HCT116 (cell line): Measurements from ENCODE around the gene ADAMTSL2. TPM values are rescaled to one million over a fixed set of nuclear protein-coding genes. Genes with fewer than 3 reads are reported as not detected.

Source experiments
- ATAC-seq: fragments of 200-7000 bp; cut with Tn5 transposase; 2 replicates; pipeline ENCODE4 v1.9.1; 2020; ENCODE audit warnings: mild to moderate bottlenecking, moderate library complexity
- BruUV-seq: library from RNA; stranded (reverse); fragments of 400-500 nt; replicated peaks from 2 replicates; lab custom pipeline; 2021; lab: Mats Ljungman, UMichigan
- CTCF ChIA-PET: fragments of 300-600 bp; sonication (Branson Sonifier 250); formaldehyde crosslinking; loops from one replicate; lab custom pipeline; 2021; ENCODE audit warnings: antibody characterized with exemption; lab: Charles Lee
- POLR2A ChIA-PET: fragments of 300-600, 350-600 bp; sonication (Branson Sonifier 250); formaldehyde crosslinking; loops from one replicate; lab custom pipeline; 2021; ENCODE audit warnings: antibody characterized with exemption; lab: Charles Lee
- RAD21 ChIA-PET, 2 experiments: fragments of 300-600 bp; sonication (Branson Sonifier 250); formaldehyde crosslinking; loops; one replicate each; lab custom pipeline; 2023; ENCODE audit warnings: low total read pairs in 2 of 2; ENCODE audit not compliant: uncharacterized antibody in 2 of 2, unreplicated experiment in 2 of 2, low non-redundant PET in 1 of 2; lab: Charles Lee
- DNase-seq: peaks from one replicate; pipeline ENCODE4 v3.0.0-alpha.2; 2010; ENCODE audit warnings: low read depth, low spot score
- H2AFZ ChIP-seq: fragments of 200-600 bp; shearing (Covaris generic), sonication (generic); 2 replicates; pipeline ENCODE4 v1.6.1; 2017; ENCODE audit warnings: low read depth, mixed run types, mixed read lengths, antibody characterized with exemption, low read length; ENCODE audit not compliant: poor library complexity, severe bottlenecking
- H3K27ac ChIP-seq: 2 replicates; pipeline ENCODE4 v1.5.1; 2012; ENCODE audit warnings: low read depth, low read length
- H3K27me3 ChIP-seq: fragments of 200-600 bp; sonication (generic); 2 replicates; pipeline ENCODE4 v1.6.1; 2016; ENCODE audit warnings: mixed run types, low read length, mixed read lengths; ENCODE audit not compliant: insufficient read depth
- H3K36me3 ChIP-seq, 2 experiments: fragments of 200-500 bp in 1 of 2; fragments of 200-600 bp in 1 of 2; sonication (Bioruptor generic) in 1 of 2; sonication (generic) in 1 of 2; 2 replicates each; pipeline versions ENCODE4 v1.5.1 to v1.6.1; 2014 to 2016; ENCODE audit warnings: low read length in 2 of 2, inconsistent platforms in 1 of 2, mixed read lengths in 1 of 2, mixed run types in 1 of 2; ENCODE audit not compliant: insufficient read depth in 2 of 2, control insufficient read depth in 1 of 2
- H3K4me1 ChIP-seq, 2 experiments: fragments of 200-600 bp in 1 of 2; sonication (generic) in 1 of 2; 2 replicates each; pipeline versions ENCODE4 v1.5.1 to v1.6.1; 2012 to 2017; ENCODE audit warnings: low read length in 2 of 2, inconsistent platforms in 1 of 2, mild to moderate bottlenecking in 1 of 2, mixed read lengths in 1 of 2, mixed run types in 1 of 2, moderate library complexity in 1 of 2; ENCODE audit not compliant: insufficient read depth in 2 of 2, control insufficient read depth in 1 of 2
- H3K4me2 ChIP-seq: fragments of 200-600 bp; sonication (generic); 2 replicates; pipeline ENCODE4 v1.6.1; 2017; ENCODE audit warnings: mixed run types, low read length, mixed read lengths
- H3K4me3 ChIP-seq, 2 experiments: fragments of 200-600 bp in 1 of 2; sonication (generic) in 1 of 2; replicated peaks in 1 of 2; 2 replicates each; pipeline ENCODE4 v1.5.1; 2011 to 2016; ENCODE audit warnings: low read length in 2 of 2, control low read depth in 1 of 2, low read depth in 1 of 2, mild to moderate bottlenecking in 1 of 2, mixed read lengths in 1 of 2, mixed run types in 1 of 2
- H3K79me2 ChIP-seq: fragments of 200-600 bp; sonication (generic); 2 replicates; pipeline ENCODE4 v1.6.1; 2017; ENCODE audit warnings: mild to moderate bottlenecking, mixed run types, low read length, moderate library complexity, mixed read lengths; ENCODE audit not compliant: insufficient read depth
- H3K9ac ChIP-seq: fragments of 200-600 bp; sonication (generic); 2 replicates; pipeline ENCODE4 v1.6.1; 2016; ENCODE audit warnings: low read length, mixed read lengths
- H3K9me2 ChIP-seq: fragments of 200-600 bp; sonication (generic), shearing (Covaris generic); 2 replicates; pipeline ENCODE4 v1.6.1; 2017; ENCODE audit warnings: mixed run types, mild to moderate bottlenecking, moderate library complexity; ENCODE audit not compliant: insufficient read depth
- H3K9me3 ChIP-seq, 2 experiments: fragments of 200-500 bp in 1 of 2; fragments of 200-600 bp in 1 of 2; sonication (Bioruptor generic) in 1 of 2; sonication (generic) in 1 of 2; 2 replicates each; pipeline ENCODE4 v1.6.1; 2014 to 2017; ENCODE audit warnings: low read length in 2 of 2, mixed read lengths in 2 of 2, inconsistent platforms in 1 of 2, low read depth in 1 of 2, mild to moderate bottlenecking in 1 of 2, mixed run types in 1 of 2, moderate library complexity in 1 of 2; ENCODE audit not compliant: control insufficient read depth in 1 of 2, insufficient read depth in 1 of 2
- H4K20me1 ChIP-seq: fragments of 200-600 bp; sonication (generic), shearing (Covaris generic); 2 replicates; pipeline ENCODE4 v1.6.1; 2017; ENCODE audit warnings: mixed run types, mild to moderate bottlenecking, moderate library complexity; ENCODE audit not compliant: insufficient read depth
- ELF1 ChIP-seq: IDR thresholded peaks from 2 replicates; pipeline ENCODE4 v1.6.1; 2012; ENCODE audit warnings: low read depth, borderline replicate concordance
- JUND ChIP-seq: IDR thresholded peaks from 2 replicates; pipeline ENCODE4 v1.6.1; 2012
- POLR2AphosphoS5 ChIP-seq: IDR thresholded peaks from 2 replicates; pipeline ENCODE4 v1.6.1; 2011; ENCODE audit warnings: mild to moderate bottlenecking, low read depth, low read length, moderate library complexity
- RAD21 ChIP-seq: IDR thresholded peaks from 2 replicates; pipeline ENCODE4 v1.6.1; 2012; ENCODE audit warnings: low read depth, mild to moderate bottlenecking
- SIN3A ChIP-seq: IDR thresholded peaks from 2 replicates; pipeline ENCODE4 v1.6.1; 2012; ENCODE audit warnings: low read depth
- SRF ChIP-seq: IDR thresholded peaks from 2 replicates; pipeline ENCODE4 v1.6.1; 2012; ENCODE audit warnings: low read depth
- YY1 ChIP-seq: IDR thresholded peaks from 2 replicates; pipeline ENCODE4 v1.6.1; 2011; ENCODE audit warnings: low read length, low read depth, moderate library complexity, mild to moderate bottlenecking; ENCODE audit not compliant: insufficient replicate concordance; ENCODE audit errors: extremely low read depth
- intact Hi-C: fragments of 100-400 bp; cut with micrococcal nuclease; formaldehyde crosslinking; loops from 2 replicates; pipeline ENCODE4 v1.10.0; 2022
- total RNA-seq: library from RNA; stranded (reverse); gene quantifications from one replicate; pipeline ENCODE4 v1.2.1, GENCODE V29; 2021; ENCODE audit not compliant: unreplicated experiment
- TF ChIP-seq, protein P1 (sequence below): IDR thresholded peaks from 2 replicates; pipeline ENCODE4 v1.6.1; 2011; ENCODE audit warnings: mild to moderate bottlenecking, low read length, moderate library complexity; ENCODE audit not compliant: insufficient replicate concordance; ENCODE audit errors: extremely low read depth
- TF ChIP-seq, protein P2 (sequence below): IDR thresholded peaks from 2 replicates; pipeline ENCODE4 v1.6.1; 2012; ENCODE audit warnings: low read depth

Gene ADAMTSL2
- total RNA-seq, 1 experiment from 2014 or later = not detected

DNA sequence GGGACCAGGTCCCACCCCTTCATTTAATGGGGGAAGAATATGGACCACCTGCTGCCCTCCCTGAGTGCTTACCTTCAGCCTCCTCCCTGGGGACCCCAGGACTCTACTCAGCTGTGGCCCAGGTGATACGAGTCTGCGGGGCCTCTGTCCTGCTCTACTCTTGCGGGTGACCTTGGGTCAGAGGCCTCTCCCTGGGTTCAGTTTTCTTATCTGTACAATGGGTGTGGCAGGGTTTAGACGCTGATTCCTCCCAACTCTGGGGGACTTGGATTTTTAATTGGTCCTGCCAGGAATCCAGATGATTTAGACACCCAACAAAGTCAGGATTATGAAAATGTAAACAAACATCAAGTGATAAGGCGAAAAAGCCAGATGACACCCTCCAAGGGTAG lies 49.7 kb downstream of the ADAMTSL2 start:
- no peaks in the 10 kb centered on the region for H4K20me1 ChIP-seq
- no peak overlapping the region for H3K4me3 ChIP-seq
- no peak overlapping the region for H3K27ac ChIP-seq
- no peaks in the 10 kb centered on the region for H3K79me2 ChIP-seq
- H3K4me2 ChIP-seq = no peak overlapping the region
- no peak overlapping the region for H2AFZ ChIP-seq
- ChIA-PET POLR2A (no interaction called here), RAD21 (no interaction called here), CTCF (no interaction called here)
- DNase-seq (no peak), ATAC-seq (no peak)
- no peak overlapping the region for H3K9ac ChIP-seq
- H3K36me3 ChIP-seq = no peaks in the 10 kb centered on the region
- no TSS peak for BruUV-seq
- H3K9me2 ChIP-seq = no peaks in the 10 kb centered on the region
- no peaks in the 10 kb centered on the region for H3K27me3 ChIP-seq
- peaks cover 0 to 1% of the 10 kb centered on the region in 2 experiments; a peak in 2 of 4 replicates for H3K4me1 ChIP-seq
- H3K9me3 ChIP-seq = peaks cover 0 to 4% of the 10 kb centered on the region in 2 experiments; a peak in 1 of 4 replicates
- TF ChIP-seq, protein P1, sequence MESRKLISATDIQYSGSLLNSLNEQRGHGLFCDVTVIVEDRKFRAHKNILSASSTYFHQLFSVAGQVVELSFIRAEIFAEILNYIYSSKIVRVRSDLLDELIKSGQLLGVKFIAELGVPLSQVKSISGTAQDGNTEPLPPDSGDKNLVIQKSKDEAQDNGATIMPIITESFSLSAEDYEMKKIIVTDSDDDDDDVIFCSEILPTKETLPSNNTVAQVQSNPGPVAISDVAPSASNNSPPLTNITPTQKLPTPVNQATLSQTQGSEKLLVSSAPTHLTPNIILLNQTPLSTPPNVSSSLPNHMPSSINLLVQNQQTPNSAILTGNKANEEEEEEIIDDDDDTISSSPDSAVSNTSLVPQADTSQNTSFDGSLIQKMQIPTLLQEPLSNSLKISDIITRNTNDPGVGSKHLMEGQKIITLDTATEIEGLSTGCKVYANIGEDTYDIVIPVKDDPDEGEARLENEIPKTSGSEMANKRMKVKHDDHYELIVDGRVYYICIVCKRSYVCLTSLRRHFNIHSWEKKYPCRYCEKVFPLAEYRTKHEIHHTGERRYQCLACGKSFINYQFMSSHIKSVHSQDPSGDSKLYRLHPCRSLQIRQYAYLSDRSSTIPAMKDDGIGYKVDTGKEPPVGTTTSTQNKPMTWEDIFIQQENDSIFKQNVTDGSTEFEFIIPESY = no peak
- TF ChIP-seq RAD21 (no peak), SIN3A (no peak)
- intact Hi-C loops = no loop called here

DNA sequence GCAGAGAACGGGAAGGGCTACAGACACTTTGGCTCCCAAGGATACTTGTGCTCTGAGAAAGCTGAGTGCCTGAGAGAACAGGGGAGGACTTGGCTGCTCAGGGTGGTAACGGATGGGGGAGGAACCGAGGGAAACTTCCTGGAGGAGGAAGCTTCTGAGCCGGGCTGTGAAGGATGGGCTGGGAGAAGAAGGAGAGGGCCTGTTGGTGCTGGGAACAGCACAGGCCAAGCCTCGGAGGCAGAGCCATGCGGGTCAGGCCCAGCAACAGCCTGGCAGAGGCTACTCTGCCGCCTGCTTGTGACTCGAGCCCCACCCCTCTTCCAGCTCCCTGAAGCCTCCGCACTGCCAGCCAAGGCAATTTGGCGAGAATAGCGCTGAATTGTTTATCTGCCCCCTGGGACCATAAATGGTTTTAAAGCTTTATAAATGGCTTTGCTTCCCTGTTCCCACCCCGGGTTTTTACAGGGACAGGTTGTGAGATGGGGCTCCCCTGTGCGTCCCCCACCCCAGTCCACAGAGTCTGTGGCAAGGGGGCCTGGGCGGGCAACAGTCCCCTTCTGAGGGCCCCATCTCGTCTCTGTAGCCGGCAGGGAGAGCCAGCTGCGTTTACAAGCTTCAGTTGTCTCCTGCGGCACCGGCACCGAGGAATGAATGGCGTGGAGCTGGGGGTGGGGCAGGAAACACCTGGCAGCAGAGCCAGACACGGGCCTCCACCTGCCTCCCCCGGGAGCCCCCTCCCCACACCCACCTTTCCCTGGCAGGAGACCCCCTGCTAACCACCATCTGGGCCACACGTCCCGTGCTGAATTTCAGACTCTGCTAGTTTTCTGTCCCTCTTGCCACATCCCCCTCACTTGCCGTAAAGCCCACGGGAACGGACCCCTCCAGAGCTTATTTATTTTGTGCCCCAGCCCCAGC lies 50.3 kb downstream of the ADAMTSL2 start:
- H4K20me1 ChIP-seq = no peaks in the 10 kb centered on the region
- no peaks in the 10 kb centered on the region for H3K27me3 ChIP-seq
- no peak overlapping the region for H3K27ac ChIP-seq
- TF ChIP-seq JUND = no peak
- no peak for TF ChIP-seq SIN3A
- no peak for TF ChIP-seq YY1
- TF ChIP-seq ELF1 = no peak
- no peak for TF ChIP-seq SRF
- TF ChIP-seq, protein P1 = no peak
- no peak for TF ChIP-seq POLR2AphosphoS5
- TF ChIP-seq, protein P2, sequence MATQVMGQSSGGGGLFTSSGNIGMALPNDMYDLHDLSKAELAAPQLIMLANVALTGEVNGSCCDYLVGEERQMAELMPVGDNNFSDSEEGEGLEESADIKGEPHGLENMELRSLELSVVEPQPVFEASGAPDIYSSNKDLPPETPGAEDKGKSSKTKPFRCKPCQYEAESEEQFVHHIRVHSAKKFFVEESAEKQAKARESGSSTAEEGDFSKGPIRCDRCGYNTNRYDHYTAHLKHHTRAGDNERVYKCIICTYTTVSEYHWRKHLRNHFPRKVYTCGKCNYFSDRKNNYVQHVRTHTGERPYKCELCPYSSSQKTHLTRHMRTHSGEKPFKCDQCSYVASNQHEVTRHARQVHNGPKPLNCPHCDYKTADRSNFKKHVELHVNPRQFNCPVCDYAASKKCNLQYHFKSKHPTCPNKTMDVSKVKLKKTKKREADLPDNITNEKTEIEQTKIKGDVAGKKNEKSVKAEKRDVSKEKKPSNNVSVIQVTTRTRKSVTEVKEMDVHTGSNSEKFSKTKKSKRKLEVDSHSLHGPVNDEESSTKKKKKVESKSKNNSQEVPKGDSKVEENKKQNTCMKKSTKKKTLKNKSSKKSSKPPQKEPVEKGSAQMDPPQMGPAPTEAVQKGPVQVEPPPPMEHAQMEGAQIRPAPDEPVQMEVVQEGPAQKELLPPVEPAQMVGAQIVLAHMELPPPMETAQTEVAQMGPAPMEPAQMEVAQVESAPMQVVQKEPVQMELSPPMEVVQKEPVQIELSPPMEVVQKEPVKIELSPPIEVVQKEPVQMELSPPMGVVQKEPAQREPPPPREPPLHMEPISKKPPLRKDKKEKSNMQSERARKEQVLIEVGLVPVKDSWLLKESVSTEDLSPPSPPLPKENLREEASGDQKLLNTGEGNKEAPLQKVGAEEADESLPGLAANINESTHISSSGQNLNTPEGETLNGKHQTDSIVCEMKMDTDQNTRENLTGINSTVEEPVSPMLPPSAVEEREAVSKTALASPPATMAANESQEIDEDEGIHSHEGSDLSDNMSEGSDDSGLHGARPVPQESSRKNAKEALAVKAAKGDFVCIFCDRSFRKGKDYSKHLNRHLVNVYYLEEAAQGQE = no peak

More for the DNA sequence above, 50.3 kb downstream of the ADAMTSL2 start:
- no TSS peak for BruUV-seq
- ChIA-PET CTCF (no interaction called here), RAD21 (no interaction called here), POLR2A (no interaction called here)
- H3K9me2 ChIP-seq = no peaks in the 10 kb centered on the region
- no peaks in the 10 kb centered on the region for H3K79me2 ChIP-seq
- DNase-seq = no peak
- H3K4me3 ChIP-seq = no peak overlapping the region
- H3K9me3 ChIP-seq = peaks cover 0 to 4% of the 10 kb centered on the region in 2 experiments; a peak in 1 of 4 replicates
- no peak for ATAC-seq
- intact Hi-C loops = no loop called here
- no peak overlapping the region for H3K4me2 ChIP-seq
- no peak overlapping the region for H3K9ac ChIP-seq
- peaks cover 0 to 7% of the 10 kb centered on the region in 2 experiments; a peak in 2 of 4 replicates for H3K4me1 ChIP-seq
- no peaks in the 10 kb centered on the region for H3K36me3 ChIP-seq
- no peak overlapping the region for H2AFZ ChIP-seq
